NCI-H2171 treated with DMSO at 0.1 percent for 48 hours (cell line): Measurements from ENCODE around the gene IPCEF1.
"Not testable (repeated sequence)": the region's sequence is repeated elsewhere in the genome, so short reads cannot be mapped to it uniquely, and the experiment has no call there.

Source experiments
- DNase-seq: peaks from one replicate; lab custom pipeline; 2025; lab: John Stamatoyannopoulos, UW

Gene IPCEF1

DNA sequence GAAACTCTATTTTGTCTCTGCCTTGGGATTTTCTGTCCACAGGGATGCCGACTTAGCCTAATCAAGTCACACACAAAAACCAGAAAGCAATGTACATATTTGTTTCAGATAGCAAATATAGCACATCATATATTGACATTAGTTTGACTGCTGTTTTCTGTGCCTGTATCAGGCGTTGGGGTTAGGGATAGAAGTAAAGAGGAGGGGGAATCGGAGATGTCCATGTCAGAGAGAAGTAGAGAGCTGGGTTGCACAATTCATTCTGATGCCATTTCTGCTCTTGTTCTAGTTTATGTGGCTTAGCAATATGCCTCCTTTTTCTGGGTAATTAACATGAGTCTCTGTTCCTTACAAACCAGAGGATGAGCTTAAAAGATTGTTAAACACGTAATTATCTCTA, 14.7 kb upstream of the IPCEF1 start:
- DNase-seq = no peak

DNA sequence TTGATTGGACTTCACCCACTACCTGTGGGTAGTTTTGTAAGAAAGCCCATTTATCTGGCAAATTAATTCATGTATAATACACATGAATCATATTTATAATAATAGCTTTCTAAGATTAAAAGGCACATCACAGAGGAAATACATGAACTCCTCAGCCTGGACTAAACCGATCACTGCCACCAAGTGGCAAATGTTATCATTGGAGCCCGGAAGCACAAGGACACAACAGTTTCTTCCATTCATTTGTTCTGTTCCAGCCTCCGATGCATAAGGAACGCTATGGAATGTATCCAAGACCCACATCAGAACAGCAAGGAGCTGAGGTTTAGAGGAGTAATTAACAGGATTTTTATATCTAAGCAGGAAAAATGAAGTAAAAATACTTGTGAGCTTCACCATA, 13.9 kb upstream of the IPCEF1 start:
- no peak for DNase-seq

DNA sequence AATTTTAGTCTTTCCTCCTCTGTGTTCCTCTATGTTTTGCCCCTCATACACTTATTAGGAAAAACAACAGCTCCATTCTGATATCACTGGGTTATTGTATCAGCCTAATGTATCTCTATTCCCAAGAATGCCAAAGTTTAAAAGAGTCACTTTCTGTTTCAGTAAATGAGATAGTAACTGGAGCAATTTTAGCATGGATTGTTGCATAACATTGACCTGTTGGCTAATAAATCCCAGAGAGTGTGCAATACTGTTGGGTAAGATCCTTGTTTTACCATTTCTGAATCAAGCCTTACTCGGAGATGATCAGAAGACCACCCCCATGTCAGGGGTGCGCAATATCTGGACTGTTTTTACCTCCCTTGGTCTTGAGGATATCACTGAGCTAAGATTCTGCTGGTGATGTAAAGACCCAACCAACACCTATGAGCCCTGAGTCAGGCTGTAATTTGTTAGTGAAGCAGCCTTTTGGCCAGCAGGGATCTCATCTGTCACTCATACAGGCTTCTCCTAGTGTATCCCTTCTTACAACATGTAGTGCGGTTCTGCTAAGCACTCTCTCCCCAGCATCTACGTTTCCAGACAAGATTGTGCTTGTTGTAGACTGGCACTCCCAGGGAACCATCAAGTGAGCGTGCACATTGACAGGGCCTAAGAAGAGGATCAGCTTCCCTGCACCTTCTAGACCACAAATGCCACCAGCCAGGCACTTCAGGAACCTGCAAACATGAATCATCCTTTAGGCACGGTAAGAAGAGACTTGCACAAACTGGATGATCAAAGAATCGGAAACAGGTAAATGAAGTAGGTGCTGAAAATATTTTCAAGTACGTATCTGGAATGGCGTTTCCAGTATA, 11.5 kb upstream of the IPCEF1 start:
- DNase-seq = no peak

DNA sequence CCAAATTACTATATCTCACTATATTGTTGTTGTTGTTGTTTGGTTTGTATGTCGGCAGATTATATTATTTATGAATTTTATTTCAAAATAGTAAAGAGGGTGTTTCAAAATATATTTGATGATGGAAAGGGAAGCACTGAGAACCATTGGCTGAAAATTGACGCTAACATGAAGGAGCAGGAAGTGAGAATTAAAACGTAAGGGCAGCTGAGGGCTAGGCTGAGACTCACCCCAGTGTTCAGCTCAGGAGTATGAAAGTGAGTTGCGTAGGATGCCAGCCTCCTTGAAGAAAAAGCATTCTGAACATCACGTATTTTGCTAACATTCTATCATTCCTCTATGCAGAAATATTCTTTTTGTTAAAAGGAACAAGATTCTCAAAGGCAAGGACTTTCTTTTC, 10.7 kb upstream of the IPCEF1 start:
- DNase-seq = no peak

DNA sequence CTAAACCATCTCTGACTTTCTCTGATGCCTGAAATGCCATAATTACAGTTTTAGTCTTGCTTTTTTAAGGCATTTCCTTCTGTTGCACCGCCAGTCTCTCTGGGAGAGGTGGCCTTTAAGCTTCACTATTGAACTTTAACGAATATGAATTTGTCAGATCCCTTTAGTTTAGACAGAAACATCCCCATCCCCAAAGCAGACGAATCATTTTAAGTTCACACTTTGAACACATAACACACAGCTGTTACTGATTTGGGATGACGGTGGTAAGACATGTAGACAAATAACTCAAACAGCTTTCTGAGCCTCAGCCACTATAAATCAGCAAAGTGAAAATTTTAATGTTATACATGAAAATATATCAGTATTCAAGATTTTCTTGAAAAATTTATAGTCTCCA, 7.2 kb upstream of the IPCEF1 start:
- no peak for DNase-seq

DNA sequence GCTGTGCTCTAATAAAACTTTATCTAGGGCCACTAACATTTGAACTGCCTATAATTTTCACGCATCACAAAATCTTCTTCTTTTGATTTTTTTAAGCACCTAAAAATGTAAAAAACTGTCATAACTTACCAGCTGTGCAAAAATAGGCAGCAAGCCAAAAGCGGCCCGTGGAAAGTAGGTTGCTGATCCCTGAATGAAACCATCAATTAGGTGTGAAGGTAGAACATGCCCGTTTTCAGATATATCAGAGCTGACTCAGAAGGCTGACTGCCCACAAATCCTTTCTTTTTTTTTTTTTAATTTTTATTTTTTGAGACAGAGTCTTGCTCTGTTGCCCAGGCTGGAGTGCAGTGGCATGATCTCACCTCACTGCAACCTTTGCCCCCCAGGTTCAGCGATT, 4.9 kb upstream of the IPCEF1 start:
- DNase-seq = no peak

DNA sequence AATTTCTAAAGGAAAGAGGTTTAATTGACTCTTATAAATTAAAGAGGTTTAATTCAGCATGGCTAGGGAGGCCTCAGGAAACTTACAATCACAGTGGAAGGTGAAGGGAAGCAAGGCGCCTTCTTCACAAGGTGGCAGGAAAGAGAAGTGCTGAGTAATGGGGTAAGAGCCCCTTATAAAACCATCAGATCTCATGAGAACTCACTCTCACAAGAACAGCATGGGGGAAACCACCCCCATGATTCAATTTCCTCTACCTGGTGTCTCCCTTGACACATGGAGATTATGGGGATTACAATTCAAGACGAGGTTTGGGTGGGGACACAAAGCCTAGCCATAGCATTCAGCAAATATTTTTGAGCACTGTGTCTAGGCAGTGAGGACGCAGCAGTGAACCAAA, 3.9 kb upstream of the IPCEF1 start:
- no peak for DNase-seq

DNA sequence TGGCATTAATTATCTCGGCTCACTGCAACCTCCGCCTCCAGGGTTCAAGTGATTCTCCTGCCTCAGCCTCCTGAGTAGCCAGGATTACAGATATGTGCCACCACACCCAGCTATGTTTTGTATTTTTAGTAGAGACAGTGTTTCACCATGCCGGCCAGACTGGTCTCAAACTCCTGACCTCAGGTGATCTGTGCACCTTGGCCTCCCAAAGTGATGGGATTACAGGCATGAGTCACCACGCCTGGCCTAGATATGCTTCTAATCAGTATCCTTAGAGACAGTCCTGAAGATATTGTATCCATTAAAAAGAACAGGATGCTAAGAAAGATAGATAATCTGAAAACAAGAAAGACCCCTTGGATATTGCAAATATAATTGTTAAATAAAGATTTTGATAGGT, 3.1 kb upstream of the IPCEF1 start:
- DNase-seq = no peak

DNA sequence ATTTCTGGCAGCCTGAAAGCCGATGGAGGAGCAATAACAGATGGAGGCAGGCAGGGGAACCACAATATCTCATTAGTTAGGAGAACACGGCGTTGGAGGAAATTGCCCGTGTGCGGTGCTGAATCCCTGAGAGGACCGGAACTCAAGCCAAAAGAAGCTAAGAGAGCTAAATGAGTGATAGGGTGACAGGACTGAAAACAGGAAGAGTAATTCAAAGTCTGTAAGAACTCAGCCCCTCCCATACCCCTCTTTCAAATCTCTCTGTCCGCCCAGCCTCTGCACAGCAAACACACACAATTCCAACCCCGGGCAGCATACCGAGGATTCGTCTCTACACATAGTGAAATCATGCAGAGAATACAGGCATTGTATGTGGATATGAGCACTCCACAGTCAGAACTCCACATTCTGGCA, 2.6 kb upstream of the IPCEF1 start:
- no peak for DNase-seq

DNA sequence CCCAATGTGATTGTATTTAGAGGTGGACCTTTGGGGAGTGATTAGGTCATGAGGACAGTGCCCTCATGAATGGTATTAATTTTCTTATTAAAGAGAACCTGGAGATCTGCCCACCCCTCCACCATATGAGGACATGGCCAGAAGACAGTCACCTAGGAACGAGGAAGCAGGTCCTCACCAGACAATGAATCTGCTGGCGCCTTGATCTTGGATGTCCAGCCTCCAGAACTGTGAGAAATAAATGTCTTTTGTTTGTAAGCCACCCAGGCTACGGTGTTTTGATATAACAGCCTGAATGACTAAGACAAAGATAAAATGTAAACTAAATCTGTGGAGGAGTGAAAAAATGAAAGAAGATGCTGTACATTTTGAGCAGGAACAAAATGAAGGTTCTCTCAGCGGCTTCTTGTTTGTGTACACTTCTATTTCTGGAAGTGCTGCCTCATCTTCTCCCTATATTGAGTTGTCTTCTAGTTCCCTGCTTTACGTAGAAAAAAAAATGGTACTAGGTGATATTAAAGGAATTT, 1.5 kb upstream of the IPCEF1 start:
- DNase-seq = no peak

DNA sequence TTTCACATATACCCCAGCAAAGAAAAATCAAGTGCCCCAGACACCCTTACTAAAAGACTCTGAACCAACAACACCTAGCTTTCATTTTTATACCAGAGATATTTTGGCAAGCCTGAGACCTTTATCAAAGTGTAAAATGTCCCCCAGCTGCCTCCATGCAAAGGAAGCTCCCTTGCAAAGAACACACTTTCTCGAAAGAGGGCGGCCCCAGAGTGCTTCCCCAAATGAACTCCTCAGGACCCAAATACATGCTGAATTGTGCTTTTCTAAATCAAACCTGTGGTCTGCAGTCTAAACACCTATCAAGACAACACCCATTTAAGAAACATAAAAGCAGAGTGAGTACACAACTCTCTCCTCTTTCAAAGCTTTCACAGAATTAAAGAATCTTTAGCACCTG, 490 bp downstream of the IPCEF1 start:
- no peak for DNase-seq

DNA sequence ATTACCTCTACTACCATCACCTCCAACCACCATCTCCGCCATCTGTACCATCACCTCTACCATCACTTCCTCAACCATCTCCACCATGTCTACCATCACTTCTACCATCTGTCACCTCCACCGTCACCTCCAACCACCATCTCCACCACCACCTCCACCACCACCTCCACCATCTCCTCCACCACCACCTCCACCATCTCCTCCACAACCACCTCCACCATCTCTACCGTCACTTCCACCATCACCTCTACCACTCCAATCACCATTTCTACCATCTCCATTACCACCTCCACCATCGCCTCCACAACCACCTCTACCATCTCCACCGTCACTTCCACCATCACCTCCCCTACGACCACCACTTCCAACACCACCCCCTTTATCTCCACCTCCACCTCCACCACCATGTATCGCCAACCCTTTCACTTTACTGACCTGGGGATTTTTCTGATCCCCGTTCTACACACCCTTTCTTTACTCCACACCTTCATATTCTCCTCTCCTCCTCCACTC, 2.3 kb downstream of the IPCEF1 start:
- DNase-seq = no peak

DNA sequence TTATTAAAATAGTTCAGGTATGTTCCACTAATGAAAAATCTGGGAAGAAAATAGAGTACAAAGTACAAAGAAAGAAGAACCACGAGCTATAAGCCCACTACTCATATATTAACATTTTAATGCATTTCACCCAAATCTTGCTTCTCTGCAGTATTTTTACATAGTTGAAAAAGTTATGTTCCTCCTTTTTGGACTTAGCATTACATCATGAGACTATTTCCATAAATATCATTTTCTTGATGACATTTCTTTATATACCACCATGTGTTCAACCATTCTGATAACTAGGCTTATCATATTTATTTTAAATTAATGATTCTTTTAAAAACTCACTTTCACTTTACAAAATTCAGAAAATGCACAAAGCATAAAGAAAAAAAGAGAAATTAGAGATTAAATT, 3.0 kb downstream of the IPCEF1 start:
- DNase-seq = no peak

DNA sequence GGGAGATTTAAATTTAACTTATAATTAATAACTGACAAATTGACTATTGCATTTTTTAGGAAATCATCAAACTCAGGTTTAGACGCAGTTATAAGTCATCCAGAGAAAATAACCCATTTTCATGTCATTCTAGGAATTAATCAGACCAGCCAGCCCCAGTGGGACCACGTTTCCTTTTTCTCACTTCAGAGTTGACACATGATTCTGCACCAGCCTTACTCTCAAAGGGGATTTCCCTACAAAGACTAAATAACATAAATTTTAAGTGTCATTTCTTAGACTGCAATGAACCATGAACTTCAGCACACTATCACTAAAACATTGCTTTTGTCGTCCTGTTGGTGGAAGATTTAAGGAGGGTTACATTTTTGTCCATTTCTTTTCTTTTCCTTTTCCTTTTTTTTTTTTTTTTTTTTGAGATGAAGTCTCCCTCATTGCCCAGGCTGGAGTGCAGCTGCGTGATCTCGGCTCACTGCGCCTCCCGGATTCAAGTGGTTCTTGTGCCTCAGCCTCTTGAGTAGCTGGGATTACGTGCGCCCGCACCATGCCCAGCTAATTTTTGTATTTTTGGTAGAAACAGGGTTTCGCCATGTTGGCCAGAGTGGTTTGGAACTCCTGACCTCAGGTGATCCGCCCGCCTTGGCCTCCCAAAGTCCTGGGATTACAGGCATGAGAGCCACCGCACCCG, 3.6 kb downstream of the IPCEF1 start:
- no peak for DNase-seq

DNA sequence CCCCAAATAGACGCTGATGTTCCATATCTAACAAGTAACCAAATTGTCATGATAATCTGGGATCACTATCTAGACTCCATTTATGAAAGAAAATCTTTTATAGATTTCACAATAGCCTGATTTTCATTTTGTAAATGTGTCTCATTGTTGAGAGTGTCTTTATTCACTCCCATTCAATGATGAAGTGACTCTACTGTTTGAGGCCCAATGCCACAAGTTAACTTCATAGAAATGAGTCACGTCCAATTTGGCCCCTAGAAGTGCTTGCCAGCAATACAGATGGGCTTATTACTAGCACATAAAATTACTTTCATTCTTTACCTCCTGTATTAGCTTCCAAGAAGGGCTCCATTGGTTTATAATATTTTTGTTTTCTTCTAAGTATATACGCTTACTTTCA, 6.3 kb downstream of the IPCEF1 start:
- no peak for DNase-seq

DNA sequence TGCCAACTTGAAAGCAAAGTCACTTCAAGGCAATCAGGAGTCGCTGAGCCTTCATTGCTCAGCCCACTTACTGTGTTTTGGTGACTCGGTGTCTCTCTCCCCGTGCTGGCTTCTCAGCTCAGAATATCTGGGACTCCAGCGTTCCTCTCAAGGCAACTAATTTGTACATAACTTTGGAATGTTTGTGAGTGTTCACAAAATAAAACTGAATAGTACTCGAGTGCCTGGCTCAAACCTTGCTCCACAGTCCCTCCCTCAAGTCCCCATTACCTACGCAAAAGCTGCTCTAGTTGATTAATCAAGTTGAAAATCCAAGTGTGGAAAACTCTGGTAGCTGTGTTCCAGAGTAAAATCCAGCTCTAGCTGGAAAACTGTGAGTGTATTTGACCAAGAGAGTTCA, 8.6 kb downstream of the IPCEF1 start:
- DNase-seq = no peak

DNA sequence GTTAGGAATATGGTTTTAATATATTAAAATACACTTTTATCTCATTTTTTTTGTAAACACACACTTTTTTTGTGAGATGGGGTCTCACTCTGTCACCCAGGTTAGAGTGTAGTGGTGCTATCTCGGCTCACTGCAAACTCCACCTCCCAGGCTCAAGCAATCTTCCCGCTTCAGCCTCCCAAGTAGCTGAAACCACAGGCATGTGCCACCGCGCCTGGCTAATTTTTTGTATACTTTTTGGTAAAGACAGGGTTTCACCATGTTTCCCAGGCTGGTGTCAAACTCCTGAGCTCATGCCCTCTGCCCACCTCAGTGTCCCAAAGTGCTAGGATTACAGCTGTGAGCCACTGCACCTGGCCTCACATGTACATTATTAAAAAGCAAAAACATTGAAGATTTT, 10.8 kb downstream of the IPCEF1 start:
- no peak for DNase-seq

DNA sequence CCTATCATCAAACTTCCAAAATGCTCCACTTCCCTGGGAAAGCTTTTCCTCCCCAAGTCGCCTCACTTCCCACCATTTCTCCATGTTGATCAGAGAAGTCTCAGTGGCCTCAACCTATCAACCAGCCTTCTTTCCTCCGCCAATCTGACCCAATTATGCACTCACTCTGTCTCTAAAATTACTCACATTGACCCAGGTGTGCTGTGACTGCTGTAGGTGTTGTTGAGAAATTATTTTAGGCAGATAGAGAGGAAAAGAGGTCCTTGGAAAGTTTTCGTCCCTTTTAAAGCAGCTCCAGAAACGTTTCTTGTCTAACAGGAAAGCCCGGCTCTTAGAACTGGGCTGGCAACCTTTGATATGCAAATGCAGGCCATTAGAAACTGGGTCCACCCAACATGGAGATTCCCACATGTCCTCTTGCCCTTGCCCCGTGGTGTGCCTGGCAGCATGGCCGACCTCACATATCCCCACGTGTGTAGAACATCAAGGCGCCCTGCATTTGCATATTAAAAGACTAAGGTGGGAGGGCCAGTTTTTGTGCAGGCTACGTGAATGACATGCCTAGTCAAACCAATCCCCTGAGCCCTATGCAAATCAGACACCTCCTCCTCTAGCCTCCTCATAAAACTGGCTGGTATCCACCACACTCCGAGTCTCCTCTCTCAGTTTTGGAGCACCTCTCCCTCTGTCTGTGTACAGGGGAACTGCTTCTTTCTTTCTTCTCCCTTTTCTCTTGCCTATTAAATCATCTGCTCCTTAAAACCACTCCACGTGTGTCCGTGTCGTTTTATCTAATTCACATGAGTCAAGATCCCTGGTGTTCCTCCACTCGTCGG, 12.9 kb downstream of the IPCEF1 start:
- peak; percentile 27 for DNase-seq

DNA sequence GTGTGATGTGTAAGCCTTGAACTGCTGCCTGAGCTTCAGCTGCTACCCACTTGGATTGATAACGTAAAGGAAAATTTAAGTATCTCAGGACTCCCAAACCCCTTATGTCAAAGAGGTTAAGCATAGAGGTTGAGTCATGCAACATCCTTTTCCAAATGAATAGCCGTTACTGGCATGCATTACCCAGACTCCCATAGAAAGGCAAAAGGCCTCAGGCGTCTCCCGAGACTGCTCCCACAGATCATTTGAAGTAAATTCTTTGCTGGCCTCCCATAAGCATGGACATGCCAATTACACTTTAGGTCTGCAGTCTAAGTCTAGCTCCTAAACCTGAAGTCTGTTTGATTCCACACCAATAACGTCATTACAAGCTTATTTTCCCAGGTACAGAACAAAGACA, 14.7 kb downstream of the IPCEF1 start:
- no peak for DNase-seq

DNA sequence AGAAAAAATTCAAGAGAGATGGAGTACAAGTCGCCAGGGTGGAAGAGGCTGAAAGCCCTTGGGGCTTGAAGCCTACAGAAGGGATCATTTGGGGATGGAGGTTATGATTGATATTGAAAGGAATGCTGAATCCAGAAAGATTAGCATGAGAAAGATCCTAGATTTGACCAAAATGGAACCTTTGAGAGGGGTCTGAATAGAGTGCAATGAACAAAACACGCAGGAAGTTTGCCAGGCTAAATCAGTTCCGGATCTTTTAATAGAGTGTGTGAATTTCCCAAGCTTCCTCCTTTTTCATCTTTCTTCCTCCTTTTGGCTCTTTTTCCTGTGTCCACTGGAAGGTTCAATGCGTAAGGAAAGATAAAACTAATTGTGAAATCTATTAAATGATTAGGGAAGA, 15.3 kb downstream of the IPCEF1 start:
- DNase-seq = no peak

DNA sequence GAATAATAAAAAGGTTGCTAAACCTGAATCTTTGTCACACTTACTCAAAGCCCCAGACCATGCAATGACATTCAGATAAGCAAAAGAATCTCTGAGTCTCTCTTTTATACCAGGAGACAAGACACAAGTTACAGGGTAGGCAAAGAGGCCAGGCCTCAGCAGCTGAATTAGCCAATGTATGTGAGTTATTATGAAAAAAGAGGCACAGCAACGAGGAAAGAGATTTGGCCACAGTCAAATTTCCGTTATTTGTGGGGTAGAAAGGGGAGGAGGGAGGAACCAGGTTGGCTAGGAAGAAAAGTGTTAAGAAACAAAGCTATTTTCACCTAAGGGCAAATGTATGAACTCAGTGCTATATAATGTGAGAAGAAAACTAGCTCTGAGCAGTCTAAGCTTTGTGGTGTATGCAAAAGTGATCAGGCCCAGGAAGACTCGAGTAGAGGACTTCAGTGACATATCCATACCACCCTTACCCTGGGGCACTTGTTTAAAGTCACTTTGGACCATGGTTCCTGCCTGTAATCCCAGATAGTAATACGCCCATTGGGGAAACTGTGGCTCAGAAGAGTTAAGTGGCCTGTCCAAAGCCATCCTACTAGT, 19.1 kb downstream of the IPCEF1 start:
- DNase-seq = no peak

DNA sequence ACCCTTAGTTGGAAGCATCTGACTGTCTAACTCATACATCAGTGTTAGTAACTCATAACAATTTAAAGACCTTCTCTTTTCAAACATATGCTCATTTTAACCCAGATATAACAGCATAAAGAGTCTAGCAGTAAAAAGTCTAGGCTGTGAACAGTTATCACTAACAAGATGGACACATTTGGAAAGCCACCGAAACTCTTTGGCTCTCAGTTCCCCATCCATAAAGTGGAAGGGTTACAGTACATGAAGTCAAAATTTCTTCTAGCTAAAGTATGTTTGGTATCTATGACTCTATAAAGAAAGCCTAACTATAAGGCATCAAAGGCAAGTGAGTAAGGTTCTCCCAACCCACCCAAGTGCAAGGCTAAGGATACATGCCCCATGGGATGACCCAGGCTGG, 22.5 kb downstream of the IPCEF1 start:
- not testable (repeated sequence) for DNase-seq
